ENCODE results near the gene AMT.

AMT gene

GRCh38 chr3:49370585-49371290 lies 51.5 kb downstream of the AMT start:
- Histone ChIP-seq H3K4me3 (ENCODE audit: low read depth in 1 of 5, low read length in 5 of 5) (no peak overlapping the region), H3K36me3 (ENCODE audit: control insufficient read depth in 5 of 5, insufficient read depth in 5 of 5, low read length in 5 of 5) (peaks cover 10 to 82% (median 69%) of the 10 kb centered on the region in 5 donors), H3K27ac (ENCODE audit: low read depth, low read length) (no peak overlapping the region), H3K9me3 (ENCODE audit: control insufficient read depth in 5 of 5, low read length in 5 of 5) (no peaks in the 10 kb centered on the region), H3K4me1 (ENCODE audit: control insufficient read depth in 5 of 5, insufficient read depth in 5 of 5, low read length in 5 of 5) (peaks cover 0 to 7% (median 0%) of the 10 kb centered on the region in 5 donors), H3K9ac (ENCODE audit: low read length in 5 of 5) (no peak overlapping the region), H3K27me3 (ENCODE audit: control insufficient read depth in 5 of 5, insufficient read depth in 4 of 5, low read length in 5 of 5) (no peaks in the 10 kb centered on the region)
